WERI-Rb-1 (cell line): Measurements from ENCODE around the gene LCN6.
"Not testable (repeated sequence)": the region's sequence is repeated elsewhere in the genome, so short reads cannot be mapped to it uniquely, and the experiment has no call there.

Experiments
- DNase-seq: peaks from one replicate; pipeline ENCODE4 v3.0.0-alpha.2; 2020
- H3K27ac ChIP-seq: fragments of 250-450 bp; sonication (Bioruptor Pico); 2 replicates; pipeline ENCODE4 v1.5.1; 2020; ENCODE audit warnings: mild to moderate bottlenecking, moderate library complexity
- H3K27me3 ChIP-seq: fragments of 250-450 bp; sonication (Bioruptor Pico); 2 replicates; pipeline ENCODE4 v1.5.1; 2021; ENCODE audit warnings: mild to moderate bottlenecking, low read depth, moderate library complexity; ENCODE audit not compliant: insufficient read depth, severe bottlenecking
- H3K36me3 ChIP-seq: fragments of 250-450 bp; sonication (Bioruptor Pico); 2 replicates; pipeline ENCODE4 v1.5.1; 2020; ENCODE audit warnings: mild to moderate bottlenecking, moderate library complexity
- H3K4me3 ChIP-seq: 2 replicates; pipeline ENCODE4 v1.5.1; 2011; ENCODE audit warnings: low read depth, mild to moderate bottlenecking, control low read depth, low read length
- H3K9me3 ChIP-seq: fragments of 250-450 bp; sonication (Bioruptor Pico); 2 replicates; pipeline ENCODE4 v1.5.1; 2021; ENCODE audit warnings: mild to moderate bottlenecking, moderate library complexity; ENCODE audit not compliant: severe bottlenecking
- TF ChIP-seq, protein P1 (sequence below): IDR thresholded peaks from 2 replicates; pipeline ENCODE4 v1.5.1; 2011; ENCODE audit warnings: low read depth, mild to moderate bottlenecking, control low read depth, inconsistent platforms, low read length

Gene LCN6, protein sequence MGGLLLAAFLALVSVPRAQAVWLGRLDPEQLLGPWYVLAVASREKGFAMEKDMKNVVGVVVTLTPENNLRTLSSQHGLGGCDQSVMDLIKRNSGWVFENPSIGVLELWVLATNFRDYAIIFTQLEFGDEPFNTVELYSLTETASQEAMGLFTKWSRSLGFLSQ

DNA sequence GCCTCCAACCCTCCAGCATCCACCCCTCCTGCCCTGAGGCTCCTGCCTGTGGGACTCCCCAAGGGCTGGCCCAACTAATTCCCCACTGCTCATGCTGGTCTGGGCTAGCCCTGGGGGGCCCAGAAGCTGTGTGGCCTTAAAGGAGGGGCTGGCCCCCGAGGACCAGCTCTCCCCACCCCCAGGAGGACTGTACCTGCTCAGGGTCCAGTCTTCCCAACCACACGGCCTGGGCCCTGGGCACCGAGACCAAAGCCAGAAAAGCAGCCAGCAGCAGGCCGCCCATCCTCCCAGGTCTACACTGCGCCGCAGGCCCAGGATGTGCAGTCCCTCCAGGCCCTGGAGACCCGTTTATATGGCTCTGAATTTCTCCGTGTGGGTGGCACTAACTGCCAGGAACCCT, at the start of gene LCN6:
Gene LCN6 (minus strand): TSS at position 325 of the 400 bp plus-strand sequence. CDS start 42 bp downstream, at position 283.
- H3K36me3 ChIP-seq: no peaks in the 10 kb centered on the region
- no peak within 1 kb of the TSS for H3K27ac ChIP-seq
- no peaks in the 10 kb centered on the region for H3K9me3 ChIP-seq
- H3K27me3 ChIP-seq: no peaks in the 10 kb centered on the region
- no peak within 1 kb of the TSS for H3K4me3 ChIP-seq
- no peak for DNase-seq
- TF ChIP-seq, protein P1, sequence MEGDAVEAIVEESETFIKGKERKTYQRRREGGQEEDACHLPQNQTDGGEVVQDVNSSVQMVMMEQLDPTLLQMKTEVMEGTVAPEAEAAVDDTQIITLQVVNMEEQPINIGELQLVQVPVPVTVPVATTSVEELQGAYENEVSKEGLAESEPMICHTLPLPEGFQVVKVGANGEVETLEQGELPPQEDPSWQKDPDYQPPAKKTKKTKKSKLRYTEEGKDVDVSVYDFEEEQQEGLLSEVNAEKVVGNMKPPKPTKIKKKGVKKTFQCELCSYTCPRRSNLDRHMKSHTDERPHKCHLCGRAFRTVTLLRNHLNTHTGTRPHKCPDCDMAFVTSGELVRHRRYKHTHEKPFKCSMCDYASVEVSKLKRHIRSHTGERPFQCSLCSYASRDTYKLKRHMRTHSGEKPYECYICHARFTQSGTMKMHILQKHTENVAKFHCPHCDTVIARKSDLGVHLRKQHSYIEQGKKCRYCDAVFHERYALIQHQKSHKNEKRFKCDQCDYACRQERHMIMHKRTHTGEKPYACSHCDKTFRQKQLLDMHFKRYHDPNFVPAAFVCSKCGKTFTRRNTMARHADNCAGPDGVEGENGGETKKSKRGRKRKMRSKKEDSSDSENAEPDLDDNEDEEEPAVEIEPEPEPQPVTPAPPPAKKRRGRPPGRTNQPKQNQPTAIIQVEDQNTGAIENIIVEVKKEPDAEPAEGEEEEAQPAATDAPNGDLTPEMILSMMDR: no peak

DNA sequence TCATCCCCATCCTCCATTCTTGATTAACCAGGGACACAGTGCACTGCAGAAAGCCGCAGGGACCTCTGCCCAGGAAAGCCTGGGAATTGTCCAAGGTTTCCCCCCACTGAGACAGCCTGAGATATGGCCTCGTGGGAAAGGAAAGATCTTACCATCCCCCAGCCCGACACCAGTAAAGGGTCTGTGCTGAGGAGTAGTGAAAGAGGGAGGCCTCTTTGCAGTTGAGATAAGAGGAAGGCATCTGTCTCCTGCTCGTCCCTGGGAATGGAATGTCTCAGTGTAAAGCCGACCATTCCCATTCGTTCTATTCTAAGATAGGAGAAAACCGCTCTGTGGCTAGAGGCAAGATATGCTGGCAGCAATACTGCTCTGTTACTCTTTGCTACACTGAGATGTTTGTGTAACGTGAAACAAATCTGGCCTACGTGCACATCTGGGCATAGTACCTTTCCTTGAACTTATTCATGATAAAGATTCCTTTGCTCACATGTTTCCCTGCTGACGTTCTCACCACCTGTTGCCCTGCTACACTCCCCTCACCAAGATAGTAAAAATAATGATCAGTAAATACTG, 48.5 kb upstream of the LCN6 start:
- not testable (repeated sequence) for H3K36me3 ChIP-seq, H3K27ac ChIP-seq, H3K27me3 ChIP-seq, H3K4me3 ChIP-seq, DNase-seq, H3K9me3 ChIP-seq

DNA sequence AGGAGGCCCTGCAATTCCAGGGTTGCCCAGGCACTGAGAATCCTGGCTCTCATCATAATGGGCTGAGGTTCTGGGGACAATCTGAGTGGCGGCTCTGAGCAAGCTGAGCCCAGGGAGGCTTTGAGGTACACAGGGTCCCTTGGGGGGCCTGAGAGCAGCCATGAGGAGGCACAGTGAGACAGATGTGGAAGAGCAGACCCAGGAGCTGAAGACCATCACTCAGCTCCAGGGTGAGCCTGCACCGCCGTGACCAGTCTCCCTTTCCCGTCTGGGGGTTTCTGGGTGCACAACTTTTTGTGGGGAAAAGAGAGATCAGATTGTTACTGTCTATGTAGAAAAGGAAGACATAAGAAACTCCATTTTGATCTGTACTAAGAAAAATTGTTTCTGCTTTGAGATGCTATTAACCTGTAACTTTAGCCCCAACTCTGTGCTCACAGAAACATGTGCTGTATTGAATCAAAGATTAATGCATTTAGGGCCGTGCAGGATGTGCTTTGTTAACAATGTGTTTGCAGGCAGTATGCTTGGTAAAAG, 48.0 kb upstream of the LCN6 start, which contains the start of gene CCDC183:
Gene CCDC183 (plus strand): TSS at position 101 of the 537 bp plus-strand sequence. CDS start 60 bp downstream, at position 161.
- Histone ChIP-seq H3K27me3 (no peaks in the 10 kb centered on the region), H3K9me3 (no peaks in the 10 kb centered on the region), H3K27ac (peak within 1 kb of the TSS; percentile 30; the same call in 1 of the 2 replicates), H3K36me3 (peaks cover 8% of the 10 kb centered on the region), H3K4me3 (no peak within 1 kb of the TSS)
- TF ChIP-seq, protein P1: no peak
- DNase-seq: no peak

DNA sequence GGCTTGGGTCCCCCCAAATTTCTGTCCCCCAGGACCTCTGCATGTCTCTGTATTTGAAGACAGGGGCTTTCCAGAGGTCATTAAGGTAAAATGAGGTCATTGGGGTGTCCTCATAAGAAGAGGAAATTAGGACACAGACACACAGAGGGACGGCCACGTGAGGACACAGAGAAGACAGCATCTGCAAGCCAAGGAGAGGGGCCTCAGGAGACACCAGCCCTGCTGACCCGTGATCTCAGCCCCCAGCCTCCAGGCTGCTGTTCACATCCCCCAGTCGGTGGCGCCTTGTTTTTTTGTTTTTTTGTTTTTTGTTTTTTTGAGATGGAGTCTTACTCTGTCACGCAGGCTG, 46.6 kb upstream of the LCN6 start:
- no peak for DNase-seq
- peaks cover 8% of the 10 kb centered on the region for H3K36me3 ChIP-seq
- no peak overlapping the region for H3K27ac ChIP-seq
- no peaks in the 10 kb centered on the region for H3K9me3 ChIP-seq
- no peaks in the 10 kb centered on the region for H3K27me3 ChIP-seq
- TF ChIP-seq, protein P1: no peak
- no peak overlapping the region for H3K4me3 ChIP-seq

DNA sequence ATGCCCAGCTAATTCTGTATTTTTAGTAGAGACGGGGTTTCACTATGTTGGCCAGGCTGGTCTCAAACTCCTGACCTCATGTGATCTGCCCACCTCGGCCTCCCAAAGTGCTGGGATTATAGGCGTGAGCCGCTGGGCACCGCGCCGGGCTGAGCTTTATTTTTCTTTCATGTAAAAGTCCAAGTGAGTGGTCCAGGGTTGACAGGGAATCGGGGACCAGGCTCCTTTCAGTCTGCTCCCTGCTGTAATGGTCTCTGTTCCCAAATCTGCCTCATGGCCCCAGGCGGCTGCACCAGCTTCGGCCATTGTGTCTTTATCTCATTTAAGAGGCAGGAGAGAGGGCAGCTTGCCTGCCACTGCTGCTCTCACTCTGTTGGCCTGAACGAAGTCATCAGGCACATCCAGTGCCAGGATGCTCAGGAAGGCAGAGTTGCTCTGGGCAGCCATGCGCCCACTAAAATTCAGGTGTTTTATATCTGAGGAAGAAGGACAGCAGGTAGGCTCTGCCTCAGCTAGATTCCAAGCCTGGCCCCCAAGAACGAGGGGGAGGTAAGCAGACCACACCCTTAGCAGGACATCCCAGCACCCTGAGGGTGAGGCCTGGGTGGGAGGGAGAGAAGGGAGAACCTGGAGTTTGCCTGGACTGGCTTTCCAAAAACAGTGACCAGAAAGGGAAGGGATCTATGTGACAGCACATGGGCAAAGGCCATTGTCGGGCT, 46.1 kb upstream of the LCN6 start:
- no peak overlapping the region for H3K27ac ChIP-seq

More for the DNA sequence above, 46.1 kb upstream of the LCN6 start:
- no peaks in the 10 kb centered on the region for H3K27me3 ChIP-seq
- no peak for DNase-seq
- H3K36me3 ChIP-seq: peaks cover 8% of the 10 kb centered on the region
- no peak overlapping the region for H3K4me3 ChIP-seq
- TF ChIP-seq, protein P1: no peak
- H3K9me3 ChIP-seq: no peaks in the 10 kb centered on the region
